GM23338 (cell line): ENCODE measurements around the gene MPP2. TPM values are rescaled to one million over a fixed set of nuclear protein-coding genes. Genes with fewer than 3 reads are reported as not detected.

Source experiments
- ATAC-seq: fragments of 200-7000 bp; cut with Tn5 transposase; 3 replicates; pipeline ENCODE4 v1.9.1; 2020
- DNase-seq: peaks from one replicate; pipeline ENCODE4 v3.0.0-alpha.2; 2015; ENCODE audit warnings: low spot score
- H2AFZ ChIP-seq: fragments of 200-600 bp; sonication (generic); 2 replicates; pipeline ENCODE4 v1.8.0; 2016; ENCODE audit warnings: antibody characterized with exemption, mild to moderate bottlenecking, moderate library complexity
- H3F3A ChIP-seq: fragments of 200-600 bp; sonication (generic); replicated peaks from 2 replicates; pipeline ENCODE4 v1.8.0; 2017; ENCODE audit warnings: antibody characterized with exemption, mixed run types, low read depth
- H3K27ac ChIP-seq: fragments of 200-600 bp; sonication (generic); 2 replicates; pipeline ENCODE4 v1.6.1; 2016; ENCODE audit warnings: low read depth
- H3K27me3 ChIP-seq: fragments of 200-600 bp; sonication (generic); 2 replicates; pipeline ENCODE4 v1.8.0; 2016; ENCODE audit warnings: mild to moderate bottlenecking, mixed run types, moderate library complexity; ENCODE audit not compliant: insufficient read depth
- H3K36me3 ChIP-seq: fragments of 200-600 bp; sonication (generic); 2 replicates; pipeline ENCODE4 v1.8.0; 2016; ENCODE audit warnings: mild to moderate bottlenecking; ENCODE audit not compliant: insufficient read depth
- H3K4me1 ChIP-seq: fragments of 200-600 bp; sonication (generic); 2 replicates; pipeline ENCODE4 v1.8.0; 2016; ENCODE audit warnings: mild to moderate bottlenecking, moderate library complexity; ENCODE audit not compliant: insufficient read depth
- H3K4me2 ChIP-seq: fragments of 200-600 bp; sonication (generic); 2 replicates; pipeline ENCODE4 v1.7.1; 2017; ENCODE audit warnings: mixed run types
- H3K4me3 ChIP-seq: fragments of 200-600 bp; sonication (generic); 2 replicates; pipeline ENCODE4 v1.6.1; 2016; ENCODE audit warnings: mixed run types
- H3K79me2 ChIP-seq: fragments of 200-600 bp; sonication (generic); replicated peaks from 2 replicates; pipeline ENCODE4 v1.8.0; 2017; ENCODE audit warnings: mild to moderate bottlenecking; ENCODE audit not compliant: insufficient read depth
- H3K9me2 ChIP-seq: fragments of 200-600 bp; sonication (generic); 2 replicates; pipeline ENCODE4 v1.8.0; 2017; ENCODE audit not compliant: insufficient read depth
- H4K20me1 ChIP-seq: fragments of 200-600 bp; sonication (generic); replicated peaks from 2 replicates; pipeline ENCODE4 v1.8.0; 2017; ENCODE audit warnings: mild to moderate bottlenecking; ENCODE audit not compliant: insufficient read depth
- H3K27ac Mint-ChIP-seq: 2 replicates; pipeline ENCODE4 v1.8.0; 2020; ENCODE audit warnings: inconsistent platforms, mild to moderate bottlenecking, moderate library complexity, mixed read lengths
- H3K27me3 Mint-ChIP-seq: 3 replicates; pipeline ENCODE4 v1.8.0; 2022; ENCODE audit warnings: low read depth, mild to moderate bottlenecking, moderate library complexity, mixed read lengths, inconsistent platforms; ENCODE audit not compliant: insufficient read depth, poor library complexity
- H3K36me3 Mint-ChIP-seq: 3 replicates; pipeline ENCODE4 v1.8.0; 2021; ENCODE audit warnings: low read depth, mild to moderate bottlenecking, inconsistent platforms, moderate library complexity, mixed read lengths
- H3K4me1 Mint-ChIP-seq: 3 replicates; pipeline ENCODE4 v1.8.0; 2020; ENCODE audit warnings: mild to moderate bottlenecking, inconsistent platforms, mixed read lengths
- H3K4me3 Mint-ChIP-seq: 3 replicates; pipeline ENCODE4 v1.8.0; 2021; ENCODE audit warnings: moderate library complexity, mild to moderate bottlenecking, inconsistent platforms, mixed read lengths
- H3K9me3 Mint-ChIP-seq: 3 replicates; pipeline ENCODE4 v1.8.0; 2020; ENCODE audit warnings: moderate library complexity, mild to moderate bottlenecking, inconsistent platforms, mixed read lengths
- CREB1 ChIP-seq: fragments of 250-450 bp; sonication (Bioruptor Pico); IDR thresholded peaks from 2 replicates; pipeline ENCODE4 v1.5.0; 2020; ENCODE audit warnings: low read depth, mild to moderate bottlenecking, moderate library complexity
- ETS1 ChIP-seq: IDR thresholded peaks from 2 replicates; pipeline ENCODE4 v1.6.1; 2016; ENCODE audit warnings: antibody characterized with exemption
- EZH2phosphoT487 ChIP-seq: fragments of 200-600 bp; sonication (generic); IDR thresholded peaks from one replicate; pipeline ENCODE4 v1.8.1; 2018; ENCODE audit warnings: antibody characterized with exemption; ENCODE audit not compliant: unreplicated experiment
- JUNB ChIP-seq: IDR thresholded peaks from one replicate; pipeline ENCODE4 v1.6.1; 2016; ENCODE audit warnings: antibody characterized with exemption; ENCODE audit not compliant: unreplicated experiment
- NANOG ChIP-seq: IDR thresholded peaks from 2 replicates; pipeline ENCODE4 v1.6.1; 2016; ENCODE audit warnings: antibody characterized with exemption, borderline replicate concordance
- POLR2AphosphoS5 ChIP-seq: IDR thresholded peaks from 2 replicates; pipeline ENCODE4 v1.6.1; 2016; ENCODE audit warnings: antibody characterized with exemption, low read depth
- STAT1 ChIP-seq: IDR thresholded peaks from one replicate; pipeline ENCODE4 v1.6.1; 2016; ENCODE audit warnings: antibody characterized with exemption; ENCODE audit not compliant: unreplicated experiment
- ZNF331 ChIP-seq: fragments of 250-450 bp; sonication (Bioruptor Pico); IDR thresholded peaks from 2 replicates; pipeline ENCODE4 v1.5.0; 2020; ENCODE audit warnings: low read depth, mild to moderate bottlenecking, moderate library complexity
- polyA plus RNA-seq: library from polyadenylated mRNA; unstranded; fragments of >200 nt; fragmentation: Nextera tagmentation; extraction: Ambion mirVana; gene quantifications from 2 replicates; pipeline ENCODE4 v1.2.1, GENCODE V29; 2016
- total RNA-seq: library from RNA; depleted of rRNA; stranded (reverse); fragments of >200 nt; shearing (Covaris generic); gene quantifications from 2 replicates; pipeline ENCODE4 v1.2.3, GENCODE V29; 2014
- TF ChIP-seq, protein P1 (sequence below): IDR thresholded peaks from one replicate; pipeline ENCODE4 v1.6.1; 2018; ENCODE audit warnings: antibody characterized with exemption; ENCODE audit not compliant: unreplicated experiment
- TF ChIP-seq, protein P2 (sequence below), 2 experiments: fragments of 200-600 bp in 1 of 2; sonication (generic) in 1 of 2; conservative IDR thresholded peaks; 2 replicates each; pipeline versions ENCODE4 v1.5.1 to v1.6.1; 2016 to 2017; ENCODE audit warnings: antibody characterized with exemption in 2 of 2, low read depth in 2 of 2, mild to moderate bottlenecking in 2 of 2, moderate library complexity in 1 of 2

MPP2 gene
- total and polyA plus RNA-seq, 2 experiments from 2014 or later = 7.8 to 20.7 TPM

GRCh38 chr17:43900858-43901754, 6.2 kb downstream of the MPP2 start:
- Histone ChIP-seq H4K20me1 (no peaks in the 10 kb centered on the region), H3K4me2 (peak overlapping the region; percentile 96), H3K4me1 (peaks cover 39% of the 10 kb centered on the region), H3F3A (no peaks in the 10 kb centered on the region), H3K27me3 (peaks cover 36% of the 10 kb centered on the region), H3K79me2 (no peaks in the 10 kb centered on the region; the same call in 1 of the 2 replicates), H2AFZ (peak overlapping the region; percentile 90), H3K27ac (no peak overlapping the region), H3K36me3 (no peaks in the 10 kb centered on the region), H3K4me3 (peak overlapping the region; percentile 72), H3K9me2 (no peaks in the 10 kb centered on the region)
- TF ChIP-seq POLR2AphosphoS5 (no peak), ETS1 (no peak), ZNF331 (CRISPR knock-in tag) (no peak), JUNB (no peak), STAT1 (no peak), NANOG (no peak), CREB1 (CRISPR knock-in tag) (no peak), EZH2phosphoT487 (no peak)
- TF ChIP-seq, protein P1, sequence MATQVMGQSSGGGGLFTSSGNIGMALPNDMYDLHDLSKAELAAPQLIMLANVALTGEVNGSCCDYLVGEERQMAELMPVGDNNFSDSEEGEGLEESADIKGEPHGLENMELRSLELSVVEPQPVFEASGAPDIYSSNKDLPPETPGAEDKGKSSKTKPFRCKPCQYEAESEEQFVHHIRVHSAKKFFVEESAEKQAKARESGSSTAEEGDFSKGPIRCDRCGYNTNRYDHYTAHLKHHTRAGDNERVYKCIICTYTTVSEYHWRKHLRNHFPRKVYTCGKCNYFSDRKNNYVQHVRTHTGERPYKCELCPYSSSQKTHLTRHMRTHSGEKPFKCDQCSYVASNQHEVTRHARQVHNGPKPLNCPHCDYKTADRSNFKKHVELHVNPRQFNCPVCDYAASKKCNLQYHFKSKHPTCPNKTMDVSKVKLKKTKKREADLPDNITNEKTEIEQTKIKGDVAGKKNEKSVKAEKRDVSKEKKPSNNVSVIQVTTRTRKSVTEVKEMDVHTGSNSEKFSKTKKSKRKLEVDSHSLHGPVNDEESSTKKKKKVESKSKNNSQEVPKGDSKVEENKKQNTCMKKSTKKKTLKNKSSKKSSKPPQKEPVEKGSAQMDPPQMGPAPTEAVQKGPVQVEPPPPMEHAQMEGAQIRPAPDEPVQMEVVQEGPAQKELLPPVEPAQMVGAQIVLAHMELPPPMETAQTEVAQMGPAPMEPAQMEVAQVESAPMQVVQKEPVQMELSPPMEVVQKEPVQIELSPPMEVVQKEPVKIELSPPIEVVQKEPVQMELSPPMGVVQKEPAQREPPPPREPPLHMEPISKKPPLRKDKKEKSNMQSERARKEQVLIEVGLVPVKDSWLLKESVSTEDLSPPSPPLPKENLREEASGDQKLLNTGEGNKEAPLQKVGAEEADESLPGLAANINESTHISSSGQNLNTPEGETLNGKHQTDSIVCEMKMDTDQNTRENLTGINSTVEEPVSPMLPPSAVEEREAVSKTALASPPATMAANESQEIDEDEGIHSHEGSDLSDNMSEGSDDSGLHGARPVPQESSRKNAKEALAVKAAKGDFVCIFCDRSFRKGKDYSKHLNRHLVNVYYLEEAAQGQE = no peak
- TF ChIP-seq, protein P2, sequence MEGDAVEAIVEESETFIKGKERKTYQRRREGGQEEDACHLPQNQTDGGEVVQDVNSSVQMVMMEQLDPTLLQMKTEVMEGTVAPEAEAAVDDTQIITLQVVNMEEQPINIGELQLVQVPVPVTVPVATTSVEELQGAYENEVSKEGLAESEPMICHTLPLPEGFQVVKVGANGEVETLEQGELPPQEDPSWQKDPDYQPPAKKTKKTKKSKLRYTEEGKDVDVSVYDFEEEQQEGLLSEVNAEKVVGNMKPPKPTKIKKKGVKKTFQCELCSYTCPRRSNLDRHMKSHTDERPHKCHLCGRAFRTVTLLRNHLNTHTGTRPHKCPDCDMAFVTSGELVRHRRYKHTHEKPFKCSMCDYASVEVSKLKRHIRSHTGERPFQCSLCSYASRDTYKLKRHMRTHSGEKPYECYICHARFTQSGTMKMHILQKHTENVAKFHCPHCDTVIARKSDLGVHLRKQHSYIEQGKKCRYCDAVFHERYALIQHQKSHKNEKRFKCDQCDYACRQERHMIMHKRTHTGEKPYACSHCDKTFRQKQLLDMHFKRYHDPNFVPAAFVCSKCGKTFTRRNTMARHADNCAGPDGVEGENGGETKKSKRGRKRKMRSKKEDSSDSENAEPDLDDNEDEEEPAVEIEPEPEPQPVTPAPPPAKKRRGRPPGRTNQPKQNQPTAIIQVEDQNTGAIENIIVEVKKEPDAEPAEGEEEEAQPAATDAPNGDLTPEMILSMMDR (conservative IDR thresholded peaks at IDR 0.05; ENCODE audit: low read depth in 2 of 2) = no peak
- Mint-ChIP-seq H3K4me1 (peaks cover 60% of the 10 kb centered on the region), H3K27me3 (peaks cover 35% of the 10 kb centered on the region), H3K9me3 (no peaks in the 10 kb centered on the region; the same call in 2 of the 3 replicates), H3K27ac (no peak overlapping the region), H3K36me3 (peaks cover 15% of the 10 kb centered on the region), H3K4me3 (peak overlapping the region; percentile 74)
- DNase-seq (peak; percentile 53), ATAC-seq (peak; percentile 15)
